ENCODE results near the gene APEH. TPM values are rescaled to one million over a fixed set of nuclear protein-coding genes. Genes with fewer than 3 reads are reported as not detected.
"Not testable (repeated sequence)": the region's sequence is repeated elsewhere in the genome, so short reads cannot be mapped to it uniquely, and the experiment has no call there.

Gene APEH
- total RNA-seq, 1 donor from 2014 or later = 128 TPM

- DNase-seq = not testable (repeated sequence)
Observed at GRCh38 chr3:49694409-49695070, 20.4 kb downstream of the APEH start.

GRCh38 chr3:49695350-49696015 is 21.3 kb downstream of the APEH start:
- not testable (repeated sequence) for DNase-seq

- DNase-seq = no peak
Observed at GRCh38 chr3:49699281-49699979, 25.3 kb downstream of the APEH start.

GRCh38 chr3:49700014-49700413 is 25.9 kb downstream of the APEH start:
- DNase-seq = no peak

- no peak for DNase-seq
Observed at GRCh38 chr3:49700453-49701128, 26.4 kb downstream of the APEH start.

- DNase-seq = peak; percentile 52
Observed at GRCh38 chr3:49701388-49702077, 27.4 kb downstream of the APEH start.

- no peak for DNase-seq
Observed at GRCh38 chr3:49702672-49703071, 28.5 kb downstream of the APEH start.

GRCh38 chr3:49703443-49703927 is 29.3 kb downstream of the APEH start:
- DNase-seq = peak; percentile 85

- DNase-seq = peak; percentile 37
Observed at GRCh38 chr3:49703956-49704355, 29.8 kb downstream of the APEH start.

- no peak for DNase-seq
Observed at GRCh38 chr3:49704629-49705028, 30.5 kb downstream of the APEH start.

GRCh38 chr3:49705390-49705960 is 31.3 kb downstream of the APEH start:
- DNase-seq = no peak

GRCh38 chr3:49706456-49707112 is 32.4 kb downstream of the APEH start:
- DNase-seq = no peak

- DNase-seq = no peak
Observed at GRCh38 chr3:49707113-49707480, 32.9 kb downstream of the APEH start.

GRCh38 chr3:49709852-49710251 is 35.7 kb downstream of the APEH start:
- no peak for DNase-seq

- no peak for DNase-seq
Observed at GRCh38 chr3:49711489-49711888, 37.3 kb downstream of the APEH start.

GRCh38 chr3:49712166-49712565 is 38.0 kb downstream of the APEH start:
- DNase-seq = no peak

GRCh38 chr3:49712631-49713317 is 38.6 kb downstream of the APEH start:
- no peak for DNase-seq

- no peak for DNase-seq
Observed at GRCh38 chr3:49713336-49714105, 39.4 kb downstream of the APEH start.

- DNase-seq = no peak
Observed at GRCh38 chr3:49714728-49715550, 40.8 kb downstream of the APEH start.

Data from dermis blood vessel endothelial cell (primary cell).